NCI-H2081 (cell line): ENCODE measurements around the gene FAM163B.

Experiments used
- DNase-seq, 2 experiments: peaks; one replicate each; lab custom pipeline; 2025; lab: John Stamatoyannopoulos, UW

FAM163B gene

GRCh38 chr9:133582501-133583045 lies 26.6 kb downstream of the FAM163B start:
- DNase-seq, result peak in 1 of 2 experiments; percentile 17

- DNase-seq, result no peak
These were observed 27.5 kb downstream of the FAM163B start for GRCh38 chr9:133581513-133582343.

- DNase-seq, result no peak
These were observed 28.2 kb downstream of the FAM163B start for GRCh38 chr9:133581011-133581410.

GRCh38 chr9:133580419-133580738 lies 28.8 kb downstream of the FAM163B start:
- peak; percentile 31 to 47 for DNase-seq

GRCh38 chr9:133579601-133580418 lies 29.4 kb downstream of the FAM163B start:
- no peak for DNase-seq

GRCh38 chr9:133578524-133579441 lies 30.4 kb downstream of the FAM163B start:
- DNase-seq, result no peak

- no peak for DNase-seq
These were observed 31.5 kb downstream of the FAM163B start for GRCh38 chr9:133577737-133578112.

GRCh38 chr9:133576875-133577736 lies 32.1 kb downstream of the FAM163B start:
- no peak for DNase-seq

GRCh38 chr9:133576031-133576874 lies 32.9 kb downstream of the FAM163B start:
- DNase-seq, result no peak

GRCh38 chr9:133575186-133576030 lies 33.8 kb downstream of the FAM163B start:
- DNase-seq, result no peak

- no peak for DNase-seq
These were observed 34.4 kb downstream of the FAM163B start for GRCh38 chr9:133574771-133575170.

GRCh38 chr9:133573791-133574515 lies 35.2 kb downstream of the FAM163B start:
- no peak for DNase-seq

GRCh38 chr9:133572821-133573361 lies 36.3 kb downstream of the FAM163B start:
- peak; percentile 48 to 78 for DNase-seq

GRCh38 chr9:133571896-133572595 lies 37.1 kb downstream of the FAM163B start:
- no peak for DNase-seq

- DNase-seq, result no peak
These were observed 37.7 kb downstream of the FAM163B start for GRCh38 chr9:133571391-133571890.

- no peak for DNase-seq
These were observed 38.5 kb downstream of the FAM163B start for GRCh38 chr9:133570691-133571080.
